ENCODE measurements around the gene NME4.
A peak's percentile ranks its signal among the peaks of the same experiment; 100 is the strongest.

The NME4 gene

DNA sequence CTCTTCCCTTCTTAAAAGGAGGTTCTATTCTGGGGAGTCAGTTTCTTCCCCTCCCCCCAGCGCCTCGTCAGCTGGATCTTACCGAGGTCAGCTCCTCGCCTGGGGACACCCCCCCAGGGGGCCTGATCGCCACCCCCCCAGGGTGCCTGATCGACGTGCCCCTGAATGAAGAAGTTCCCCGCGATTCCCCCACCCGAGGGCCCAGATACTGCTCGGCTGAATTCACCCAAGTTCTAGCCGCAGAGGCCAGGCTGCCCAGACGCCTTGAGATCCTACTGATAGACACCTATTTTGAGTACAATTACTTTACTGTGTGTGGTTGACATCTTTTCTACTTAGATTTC, 29.9 kb downstream of the NME4 start:
- peak; percentile 22 for DNase-seq (ENCODE audit: low read depth)

DNA sequence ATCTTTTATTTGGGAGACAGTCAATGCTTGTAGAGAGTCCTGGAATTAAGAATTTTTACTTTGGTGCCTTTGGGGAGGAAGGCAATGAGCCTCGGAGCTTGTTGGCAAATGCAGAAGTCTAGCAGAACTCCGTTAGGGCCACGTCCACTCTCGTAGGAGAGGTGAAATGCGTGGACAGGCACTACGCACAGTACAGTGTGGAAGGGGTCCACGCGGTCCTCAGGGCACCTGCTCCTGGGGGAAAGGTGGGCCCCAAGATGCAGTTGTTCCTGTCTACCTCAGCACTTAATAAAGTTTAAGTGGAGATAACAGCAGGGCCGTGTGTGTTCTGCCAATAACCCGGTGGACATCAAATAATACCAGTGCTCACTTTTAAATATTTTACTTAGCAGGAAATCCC, 30.3 kb downstream of the NME4 start:
- no peak for DNase-seq (ENCODE audit: low read depth)

DNA sequence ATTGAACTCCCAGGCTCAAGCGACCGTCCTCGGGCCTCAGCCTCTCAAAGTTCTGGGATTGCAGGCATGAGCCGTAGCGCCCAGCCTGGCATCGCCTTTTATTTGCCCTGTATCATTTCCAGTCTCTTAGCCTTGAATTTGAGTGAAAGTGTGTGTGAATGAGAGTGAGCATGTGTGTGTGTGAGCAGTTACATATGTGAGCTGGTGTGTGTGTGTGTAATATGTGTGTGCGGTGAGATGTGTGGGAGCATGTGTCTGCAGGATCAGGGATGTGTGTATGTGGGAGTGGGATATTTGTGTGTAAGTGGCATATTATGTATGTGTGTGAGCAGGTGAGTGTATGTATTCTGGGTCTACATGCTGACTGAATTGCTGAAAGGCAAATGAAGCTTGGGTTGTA, 33.9 kb downstream of the NME4 start:
- DNase-seq (ENCODE audit: low read depth): no peak

DNA sequence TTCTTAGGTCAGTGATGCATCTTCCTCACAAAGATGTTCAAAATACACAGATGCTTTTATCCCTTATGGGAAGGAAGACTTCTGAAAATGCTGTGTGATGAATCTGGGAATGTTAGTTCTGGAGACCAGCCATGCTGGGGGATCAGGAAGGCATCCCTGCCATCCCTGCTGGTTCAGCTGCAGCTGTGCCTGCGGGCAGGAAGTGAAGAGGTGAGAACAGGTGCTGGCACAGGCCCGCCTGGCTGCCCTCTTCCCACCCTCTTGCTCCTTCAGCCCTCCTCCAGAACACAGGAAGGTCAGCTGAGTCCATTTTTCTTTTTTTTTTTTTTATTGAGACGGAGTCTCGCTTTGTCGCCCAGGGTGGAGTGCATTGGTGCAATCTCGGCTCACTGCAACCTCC, 43.6 kb downstream of the NME4 start:
- peak; percentile 27 for DNase-seq (ENCODE audit: low read depth)

DNA sequence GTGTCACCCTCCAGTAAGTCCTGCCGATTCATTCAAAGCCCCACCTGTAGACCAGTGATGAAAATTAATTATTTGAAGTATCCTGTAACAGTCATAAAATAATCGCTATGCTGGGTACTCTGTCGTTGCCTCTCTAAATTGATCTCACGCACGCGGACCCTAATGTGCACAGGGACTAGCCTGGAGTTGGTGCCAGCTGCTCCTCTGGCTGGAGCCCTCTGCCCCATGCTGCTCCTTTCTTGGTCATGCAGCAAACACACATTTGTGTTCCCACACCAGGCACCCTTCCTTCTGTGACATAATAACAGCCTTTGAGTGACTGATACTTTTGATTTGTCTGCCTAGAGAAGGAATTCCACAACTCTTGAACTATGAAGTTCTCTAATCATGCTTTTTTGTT, 44.4 kb downstream of the NME4 start:
- DNase-seq (ENCODE audit: low read depth): no peak

DNA sequence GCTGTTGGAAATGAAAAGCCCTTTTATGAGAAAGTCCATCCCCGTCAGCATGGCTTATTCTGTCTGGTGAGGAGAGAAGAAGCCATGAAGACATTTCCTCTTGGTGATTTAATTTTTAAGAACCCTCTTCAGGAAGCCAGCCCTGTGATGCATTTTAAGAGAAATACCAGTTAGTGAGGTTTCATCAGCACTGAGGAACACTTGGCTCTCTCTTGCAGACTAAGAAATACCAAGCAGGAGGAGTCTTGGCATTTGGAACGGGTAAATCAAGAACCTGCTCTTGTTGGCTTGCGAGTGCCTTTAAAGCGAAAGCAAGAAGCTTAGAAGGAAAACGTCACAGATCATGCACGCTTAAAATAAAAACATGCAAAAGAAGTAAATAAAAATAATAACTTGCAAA, 46.0 kb downstream of the NME4 start:
- no peak for DNase-seq (ENCODE audit: low read depth)

DNA sequence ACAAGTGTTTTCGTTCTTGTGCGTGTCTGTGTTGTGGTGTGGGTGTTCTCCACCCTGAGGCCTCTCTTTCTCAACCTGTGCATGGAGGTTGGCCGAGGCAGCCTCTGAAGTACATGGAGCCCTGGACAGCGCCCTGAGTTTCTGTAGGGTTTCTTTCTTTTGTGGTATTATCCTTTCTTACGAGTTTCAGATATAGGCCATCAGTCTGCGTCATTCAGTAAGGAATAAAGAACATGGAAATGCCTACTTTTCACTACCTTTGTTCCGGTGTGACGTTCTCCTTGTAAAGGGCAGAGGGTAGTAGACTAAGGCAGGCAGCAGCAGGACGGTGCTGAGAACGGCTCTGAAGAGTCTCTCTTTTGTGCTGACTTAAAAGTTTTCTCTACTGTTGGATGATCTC, 47.0 kb downstream of the NME4 start:
- no peak for DNase-seq (ENCODE audit: low read depth)

DNA sequence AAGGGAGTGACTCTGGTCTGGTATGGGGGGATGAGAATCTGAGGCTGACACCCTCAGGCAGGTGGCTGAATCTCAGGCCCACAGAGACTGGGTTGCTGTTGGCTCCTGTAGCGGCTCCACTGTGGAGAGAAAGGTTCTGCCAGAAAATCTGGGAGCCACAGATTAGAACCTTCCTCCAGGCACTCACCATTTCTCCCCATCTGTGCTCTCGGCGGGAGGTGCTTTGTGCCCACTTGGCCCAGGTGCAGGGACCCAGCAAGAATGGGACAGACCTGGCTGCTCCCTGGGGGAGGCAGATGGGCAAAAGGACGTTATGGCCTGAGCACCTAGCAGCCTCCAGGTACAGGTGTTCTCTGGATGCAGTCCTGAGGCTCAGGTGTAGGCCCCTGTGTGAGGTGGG, 48.6 kb downstream of the NME4 start:
- no peak for DNase-seq (ENCODE audit: low read depth)

Data from EH (cell line).